Spleen (tissue), 11 donors: ENCODE measurements around the gene CDKN2C. TPM values are rescaled to one million over a fixed set of nuclear protein-coding genes. Genes with fewer than 3 reads are reported as not detected.

Experiments used
- DNase-seq: peaks from one replicate; pipeline ENCODE4 v3.0.0-alpha.2; 2020
- H3K27ac ChIP-seq, 8 donors: fragments of 200-600 bp; sonication (generic) in 7 of 8; 1 replicate in 4 of 8; 2 replicates in 4 of 8; pipeline versions ENCODE4 v1.5.0 to v1.8.0; 2016 to 2021; ENCODE audit warnings: inconsistent platforms in 4 of 8, mild to moderate bottlenecking in 4 of 8, moderate library complexity in 1 of 8
- H3K27me3 ChIP-seq, 7 donors: fragments of 200-600 bp; sonication (generic) in 6 of 7; replicated peaks in 1 of 7; 1 replicate in 4 of 7; 2 replicates in 3 of 7; pipeline versions ENCODE4 v1.5.0 to v1.8.0; 2016 to 2021; ENCODE audit warnings: inconsistent platforms in 3 of 7, mild to moderate bottlenecking in 1 of 7
- H3K36me3 ChIP-seq, 6 donors: fragments of 200-600 bp; sonication (generic) in 5 of 6; 1 replicate in 4 of 6; 2 replicates in 2 of 6; pipeline versions ENCODE4 v1.5.0 to v1.8.0; 2016 to 2021; ENCODE audit warnings: inconsistent platforms in 2 of 6
- H3K4me1 ChIP-seq, 6 donors: fragments of 200-600 bp; sonication (generic) in 5 of 6; 1 replicate in 3 of 6; 2 replicates in 3 of 6; pipeline versions ENCODE4 v1.5.0 to v1.8.0; 2016 to 2021; ENCODE audit warnings: inconsistent platforms in 3 of 6
- H3K4me3 ChIP-seq, 8 donors: fragments of 200-600 bp; sonication (generic) in 7 of 8; 1 replicate in 4 of 8; 2 replicates in 4 of 8; pipeline versions ENCODE4 v1.5.0 to v1.8.0; 2016 to 2021; ENCODE audit warnings: inconsistent platforms in 4 of 8, mild to moderate bottlenecking in 4 of 8, moderate library complexity in 2 of 8
- H3K9me3 ChIP-seq, 8 donors: fragments of 200-600 bp; sonication (generic) in 7 of 8; 1 replicate in 4 of 8; 2 replicates in 4 of 8; pipeline versions ENCODE4 v1.5.0 to v1.8.0; 2016 to 2021; ENCODE audit warnings: inconsistent platforms in 4 of 8
- CTCF ChIP-seq, 11 experiments: fragments of 200-600 bp in 7 of 11; fragments of 450-650 bp in 4 of 11; sonication (generic) in 4 of 11; IDR thresholded peaks in 8 of 11; conservative IDR thresholded peaks in 3 of 11; 1 replicate in 7 of 11; 2 replicates in 4 of 11; pipeline versions ENCODE4 v1.4.0 to v1.8.0; 2016 to 2021; ENCODE audit warnings: antibody characterized with exemption in 11 of 11, inconsistent platforms in 4 of 11, mild to moderate bottlenecking in 1 of 11
- POLR2A ChIP-seq, 3 donors: fragments of 450-650 bp; IDR thresholded peaks; one replicate each; pipeline ENCODE4 v1.5.1; 2017; ENCODE audit warnings: antibody characterized with exemption in 3 of 3, mild to moderate bottlenecking in 1 of 3
- POLR2AphosphoS5 ChIP-seq, 3 donors: sonication (generic); formaldehyde crosslinking; IDR thresholded peaks; one replicate each; pipeline ENCODE4 v1.5.1; 2017; ENCODE audit warnings: antibody characterized with exemption in 3 of 3
- WGBS, 5 donors: extraction: QIAGEN DNeasy Blood & Tissue Kit in 3 of 5; methylation state at CpG; one replicate each; pipeline versions ENCODE4 v1.1.5 to v1.1.7; 2013 to 2018; 5-methylcytosine and 5-hydroxymethylcytosine counted together
- intact Hi-C: fragments of 100-400 bp; cut with DNase I; formaldehyde crosslinking; loops from one replicate; pipeline ENCODE4 v1.15.0; 2023; ENCODE audit warnings: low total_unique reads
- polyA plus RNA-seq, 3 donors: library from polyadenylated mRNA; stranded (reverse); fragments of 200-250 nt; gene quantifications; one replicate each; pipeline ENCODE4 v1.2.1, GENCODE V29; 2013
- total RNA-seq, 7 donors: library from RNA; depleted of rRNA in 3 of 7; stranded (reverse); fragments of >200 nt in 3 of 7; fragmentation: NEBNext Ultra II Directional in 4 of 7; extraction: Animal tissue kit (Norgen Biotek cat#: 25700) in 4 of 7; gene quantifications; one replicate each; pipeline versions ENCODE4 v1.1.0 to v1.2.1, GENCODE V29; 2016 to 2021
- donor health status: healthy with polysubstance abuse.
- donor health status: DM: no; HTN: no; CAD: no; lungs with moderate emphysema.
- donor health status: DM: no; HTN: no; CAD: no.
- donor health status: Bipolar disorder and iron deficiency.
- donor health status: healthy.
- donor health status: DM: no; HTN: no; CAD: no.
- donor health status: DM: yes; HTN: yes; CAD: no.

CDKN2C gene
- total and polyA plus RNA-seq, 10 donors = 6.9 to 18.2 (median 11.4) TPM

GRCh38 chr1:50983219-50983802, 13.3 kb downstream of the CDKN2C start:
- TF ChIP-seq CTCF (IDR thresholded peaks at IDR 0.05 in 8 of 11, conservative IDR thresholded peaks at IDR 0.05 in 3 of 11) = no peak
- no peak for TF ChIP-seq POLR2AphosphoS5 (IDR thresholded peaks at IDR 0.05)
- TF ChIP-seq POLR2A (IDR thresholded peaks at IDR 0.05) = no peak
- DNase-seq = no peak
- intact Hi-C loops = no loop called here
- Histone ChIP-seq H3K36me3 (no peaks in the 10 kb centered on the region), H3K9me3 (no peaks in the 10 kb centered on the region), H3K4me3 (no peak overlapping the region), H3K27ac (peak overlapping the region in 1 of 8 donors; percentile 7), H3K4me1 (peaks cover 0 to 21% (median 8%) of the 10 kb centered on the region in 6 donors), H3K27me3 (peaks cover 0 to 26% (median 0%) of the 10 kb centered on the region in 7 donors)
- WGBS, 5 donors = 37 to 57% (median 45%) methylated on average over 2 of the region's 2 CpGs

GRCh38 chr1:50985094-50985493, 15.0 kb downstream of the CDKN2C start:
- TF ChIP-seq POLR2A (IDR thresholded peaks at IDR 0.05) (no peak), POLR2AphosphoS5 (IDR thresholded peaks at IDR 0.05) (no peak), CTCF (IDR thresholded peaks at IDR 0.05 in 8 of 11, conservative IDR thresholded peaks at IDR 0.05 in 3 of 11) (no peak)
- Histone ChIP-seq H3K4me1 (peaks cover 0 to 10% (median 0%) of the 10 kb centered on the region in 6 donors), H3K36me3 (no peaks in the 10 kb centered on the region), H3K4me3 (no peak overlapping the region), H3K9me3 (no peaks in the 10 kb centered on the region), H3K27ac (no peak overlapping the region), H3K27me3 (peaks cover 0 to 15% (median 0%) of the 10 kb centered on the region in 7 donors)
- 30 to 41% (median 38%) methylated on average over 1 of the region's 1 CpG for WGBS, 5 donors
- intact Hi-C loops = no loop called here
- DNase-seq = no peak

GRCh38 chr1:50986653-50987052, 16.6 kb downstream of the CDKN2C start:
- H3K9me3 ChIP-seq = no peaks in the 10 kb centered on the region
- 74 to 82% (median 80%) methylated on average over 4 of the region's 4 CpGs for WGBS, 5 donors
- H3K4me1 ChIP-seq = peaks cover 0 to 3% (median 0%) of the 10 kb centered on the region in 6 donors
- no peak for DNase-seq
- intact Hi-C loops = no loop called here
- H3K27ac ChIP-seq = no peak overlapping the region
- H3K36me3 ChIP-seq = no peaks in the 10 kb centered on the region
- H3K27me3 ChIP-seq = peaks cover 0 to 13% (median 0%) of the 10 kb centered on the region in 7 donors
- no peak overlapping the region for H3K4me3 ChIP-seq
- TF ChIP-seq CTCF (IDR thresholded peaks at IDR 0.05 in 8 of 11, conservative IDR thresholded peaks at IDR 0.05 in 3 of 11) (no peak), POLR2AphosphoS5 (IDR thresholded peaks at IDR 0.05) (no peak), POLR2A (IDR thresholded peaks at IDR 0.05) (no peak)

- TF ChIP-seq POLR2AphosphoS5 (IDR thresholded peaks at IDR 0.05) (no peak), POLR2A (IDR thresholded peaks at IDR 0.05) (no peak), CTCF (IDR thresholded peaks at IDR 0.05 in 8 of 11, conservative IDR thresholded peaks at IDR 0.05 in 3 of 11) (no peak)
- DNase-seq = no peak
- Histone ChIP-seq H3K4me3 (no peak overlapping the region), H3K27me3 (peaks cover 0 to 5% (median 0%) of the 10 kb centered on the region in 7 donors), H3K9me3 (no peaks in the 10 kb centered on the region), H3K27ac (no peak overlapping the region), H3K4me1 (no peaks in the 10 kb centered on the region), H3K36me3 (no peaks in the 10 kb centered on the region)
- 93 to 97% (median 95%) methylated on average over 2 of the region's 2 CpGs for whole genome bisulfite sequencing, 5 donors
- intact Hi-C loops = no loop called here
These were observed 19.6 kb downstream of the CDKN2C start for GRCh38 chr1:50989694-50990093.
